K562 (cell line): ENCODE results near the gene ZC3H7B. TPM values are rescaled to one million over a fixed set of nuclear protein-coding genes. Genes with fewer than 3 reads are reported as not detected.

Experiments used
- ARNT ChIP-seq, 2 experiments: fragments of 450-650 bp; IDR thresholded peaks; 2 replicates each; pipeline ENCODE4 v1.6.1; 2016; ENCODE audit warnings: mild to moderate bottlenecking in 1 of 2
- ELF2 ChIP-seq: fragments of 250-450 bp; sonication (Bioruptor Pico); IDR thresholded peaks from 2 replicates; pipeline ENCODE4 v1.5.0; 2021; ENCODE audit warnings: mild to moderate bottlenecking
- KLF10 ChIP-seq: fragments of 250-450 bp; sonication (Bioruptor Pico); IDR thresholded peaks from 2 replicates; pipeline ENCODE4 v1.6.1; 2021; ENCODE audit warnings: matching md5 sums
- MED1 ChIP-seq: sonication (generic); formaldehyde crosslinking; IDR thresholded peaks from 2 replicates; pipeline ENCODE4 v1.8.1; 2023; ENCODE audit warnings: missing genetic modification reagents, borderline replicate concordance
- MTF1 ChIP-seq: fragments of 250-450 bp; sonication (Bioruptor Pico); IDR thresholded peaks from 2 replicates; pipeline ENCODE4 v1.9.0; 2021; ENCODE audit warnings: moderate library complexity, mild to moderate bottlenecking, inconsistent platforms, borderline replicate concordance
- TBP ChIP-seq: optimal IDR thresholded peaks from 2 replicates; pipeline ENCODE3; 2011; ENCODE audit warnings: low read depth, low read length, improper control_type of control experiment
- VEZF1 ChIP-seq: fragments of 200-800 bp; sonication (Bioruptor generic); IDR thresholded peaks from 2 replicates; pipeline ENCODE4 v1.6.1; 2017; ENCODE audit warnings: missing genetic modification characterization, missing compliant biosample characterization
- XRCC4 ChIP-seq: IDR thresholded peaks from one replicate; pipeline ENCODE4 v1.6.1; 2011; ENCODE audit not compliant: insufficient read depth, insufficient read length; ENCODE audit errors: extremely low read depth
- ZNF280B ChIP-seq: fragments of 250-450 bp; sonication (Bioruptor Pico); IDR thresholded peaks from 2 replicates; pipeline ENCODE4 v1.5.1; 2021; ENCODE audit warnings: mild to moderate bottlenecking
- ZNF695 ChIP-seq: fragments of 450-650 bp; formaldehyde crosslinking; IDR thresholded peaks from 2 replicates; pipeline ENCODE4 v1.4.0; 2020; ENCODE audit warnings: mild to moderate bottlenecking, moderate library complexity
- polyA plus RNA-seq, 8 experiments: library from polyadenylated mRNA; depleted of rRNA in 4 of 8; stranded (reverse) in 5 of 8; unstranded in 3 of 8; fragments of >200 nt; fragmentation: Nextera tagmentation in 2 of 8; fragmentation: Illumina TruSeq in 1 of 8; extraction: Ambion mirVana in 2 of 8; extraction: Trizol in 1 of 8; gene quantifications; 2 replicates each; pipeline versions ENCODE4 v1.2.1 to v1.2.3, GENCODE V29; 2011 to 2014; ENCODE audit warnings: inconsistent platforms in 1 of 8, missing spikeins in 1 of 8
- total RNA-seq, 7 experiments: library from RNA; depleted of rRNA in 6 of 7; stranded (reverse); fragments of >200 nt in 6 of 7; fragmentation: Illumina TruSeq in 2 of 7; extraction: Trizol in 2 of 7; gene quantifications; 2 replicates each; pipeline versions ENCODE4 v1.2.1 to v1.2.3, GENCODE V29; 2011 to 2021; ENCODE audit warnings: low replicate concordance in 1 of 7
- TF ChIP-seq, protein P1 (sequence below): fragments of 450-650 bp; formaldehyde crosslinking; IDR thresholded peaks from 2 replicates; pipeline ENCODE4 v1.4.0; 2022; ENCODE audit warnings: mild to moderate bottlenecking, moderate library complexity
- TF ChIP-seq, protein P2 (sequence below): sonication (generic); formaldehyde crosslinking; IDR thresholded peaks from 2 replicates; pipeline ENCODE4 v1.8.1; 2023; ENCODE audit warnings: mild to moderate bottlenecking, missing genetic modification reagents
- TF ChIP-seq, protein P3 (sequence below): fragments of 250-450 bp; sonication (Bioruptor Pico); IDR thresholded peaks from 2 replicates; pipeline ENCODE4 v1.4.0; 2020; ENCODE audit warnings: mild to moderate bottlenecking, moderate library complexity, borderline replicate concordance
- TF ChIP-seq, protein P4 (sequence below): sonication (generic); formaldehyde crosslinking; IDR thresholded peaks from 2 replicates; pipeline ENCODE4 v1.8.0; 2022; ENCODE audit warnings: missing genetic modification reagents, mild to moderate bottlenecking, borderline replicate concordance
- TF ChIP-seq, protein P5 (sequence below): sonication (generic); formaldehyde crosslinking; IDR thresholded peaks from 2 replicates; pipeline ENCODE4 v1.9.0; 2022; ENCODE audit warnings: mild to moderate bottlenecking, missing genetic modification reagents

The ZC3H7B gene
- total and polyA plus RNA-seq, 9 of the 15 experiments (the other 6 are each of a cell fraction or from before 2014, with no cell fraction given) = 0.07 to 49.8 (median 26.8) TPM

DNA sequence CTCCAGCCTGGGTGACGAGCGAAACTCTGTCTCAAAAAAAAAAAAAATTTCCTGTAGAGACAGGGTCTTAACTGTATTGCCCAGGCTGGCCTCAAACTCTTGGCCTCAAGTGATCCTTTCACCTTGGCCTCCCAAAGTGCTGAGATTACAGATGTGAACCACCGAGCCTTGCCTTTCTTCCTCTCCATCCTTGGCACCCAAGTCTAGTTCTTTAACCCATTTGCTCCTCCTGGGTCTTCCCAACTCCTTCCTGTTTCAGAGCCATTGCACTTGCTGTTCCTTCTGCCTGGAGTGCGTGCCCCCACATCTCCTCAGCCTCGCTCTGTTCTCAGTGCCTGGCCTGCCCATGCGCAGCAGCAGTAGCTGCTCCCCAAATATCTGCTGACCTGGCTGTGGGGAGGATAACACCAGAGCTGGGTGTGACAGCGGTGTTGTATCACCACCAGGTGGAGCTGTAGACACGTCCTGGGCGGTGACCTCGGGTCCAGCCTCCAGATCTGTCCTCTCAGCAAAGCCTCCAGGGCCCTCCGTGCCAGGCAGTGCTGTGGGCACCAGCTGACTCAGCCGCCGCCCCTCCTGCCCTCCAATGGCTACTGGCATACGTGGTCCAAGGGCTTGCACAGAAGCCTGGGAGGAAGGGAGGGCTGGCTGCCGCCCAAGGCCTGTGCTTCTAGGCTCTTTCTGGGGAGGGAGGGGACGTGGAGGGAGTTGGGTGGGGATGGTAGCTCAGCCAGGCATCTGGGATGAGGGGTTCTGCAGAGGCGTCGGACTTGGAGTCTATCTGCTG lies 102.4 kb downstream of the ZC3H7B start (continued):
- TF ChIP-seq TBP (no peak), ZNF280B (no peak), ZNF695 (CRISPR knock-in tag) (no peak), ELF2 (CRISPR knock-in tag) (no peak), MED1 (no peak), KLF10 (no peak), MTF1 (CRISPR knock-in tag) (no peak), XRCC4 (no peak), ARNT (IDR thresholded peaks at IDR 0.05) (no peak), VEZF1 (no peak; the same call in 1 of the 2 replicates)
- TF ChIP-seq, protein P1, sequence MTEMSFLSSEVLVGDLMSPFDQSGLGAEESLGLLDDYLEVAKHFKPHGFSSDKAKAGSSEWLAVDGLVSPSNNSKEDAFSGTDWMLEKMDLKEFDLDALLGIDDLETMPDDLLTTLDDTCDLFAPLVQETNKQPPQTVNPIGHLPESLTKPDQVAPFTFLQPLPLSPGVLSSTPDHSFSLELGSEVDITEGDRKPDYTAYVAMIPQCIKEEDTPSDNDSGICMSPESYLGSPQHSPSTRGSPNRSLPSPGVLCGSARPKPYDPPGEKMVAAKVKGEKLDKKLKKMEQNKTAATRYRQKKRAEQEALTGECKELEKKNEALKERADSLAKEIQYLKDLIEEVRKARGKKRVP (CRISPR knock-in tag) = no peak
- TF ChIP-seq, protein P2, sequence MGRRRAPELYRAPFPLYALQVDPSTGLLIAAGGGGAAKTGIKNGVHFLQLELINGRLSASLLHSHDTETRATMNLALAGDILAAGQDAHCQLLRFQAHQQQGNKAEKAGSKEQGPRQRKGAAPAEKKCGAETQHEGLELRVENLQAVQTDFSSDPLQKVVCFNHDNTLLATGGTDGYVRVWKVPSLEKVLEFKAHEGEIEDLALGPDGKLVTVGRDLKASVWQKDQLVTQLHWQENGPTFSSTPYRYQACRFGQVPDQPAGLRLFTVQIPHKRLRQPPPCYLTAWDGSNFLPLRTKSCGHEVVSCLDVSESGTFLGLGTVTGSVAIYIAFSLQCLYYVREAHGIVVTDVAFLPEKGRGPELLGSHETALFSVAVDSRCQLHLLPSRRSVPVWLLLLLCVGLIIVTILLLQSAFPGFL (CRISPR knock-in tag) = no peak
- TF ChIP-seq, protein P3, sequence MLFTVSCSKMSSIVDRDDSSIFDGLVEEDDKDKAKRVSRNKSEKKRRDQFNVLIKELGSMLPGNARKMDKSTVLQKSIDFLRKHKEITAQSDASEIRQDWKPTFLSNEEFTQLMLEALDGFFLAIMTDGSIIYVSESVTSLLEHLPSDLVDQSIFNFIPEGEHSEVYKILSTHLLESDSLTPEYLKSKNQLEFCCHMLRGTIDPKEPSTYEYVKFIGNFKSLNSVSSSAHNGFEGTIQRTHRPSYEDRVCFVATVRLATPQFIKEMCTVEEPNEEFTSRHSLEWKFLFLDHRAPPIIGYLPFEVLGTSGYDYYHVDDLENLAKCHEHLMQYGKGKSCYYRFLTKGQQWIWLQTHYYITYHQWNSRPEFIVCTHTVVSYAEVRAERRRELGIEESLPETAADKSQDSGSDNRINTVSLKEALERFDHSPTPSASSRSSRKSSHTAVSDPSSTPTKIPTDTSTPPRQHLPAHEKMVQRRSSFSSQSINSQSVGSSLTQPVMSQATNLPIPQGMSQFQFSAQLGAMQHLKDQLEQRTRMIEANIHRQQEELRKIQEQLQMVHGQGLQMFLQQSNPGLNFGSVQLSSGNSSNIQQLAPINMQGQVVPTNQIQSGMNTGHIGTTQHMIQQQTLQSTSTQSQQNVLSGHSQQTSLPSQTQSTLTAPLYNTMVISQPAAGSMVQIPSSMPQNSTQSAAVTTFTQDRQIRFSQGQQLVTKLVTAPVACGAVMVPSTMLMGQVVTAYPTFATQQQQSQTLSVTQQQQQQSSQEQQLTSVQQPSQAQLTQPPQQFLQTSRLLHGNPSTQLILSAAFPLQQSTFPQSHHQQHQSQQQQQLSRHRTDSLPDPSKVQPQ (CRISPR knock-in tag) = no peak
- TF ChIP-seq, protein P4, sequence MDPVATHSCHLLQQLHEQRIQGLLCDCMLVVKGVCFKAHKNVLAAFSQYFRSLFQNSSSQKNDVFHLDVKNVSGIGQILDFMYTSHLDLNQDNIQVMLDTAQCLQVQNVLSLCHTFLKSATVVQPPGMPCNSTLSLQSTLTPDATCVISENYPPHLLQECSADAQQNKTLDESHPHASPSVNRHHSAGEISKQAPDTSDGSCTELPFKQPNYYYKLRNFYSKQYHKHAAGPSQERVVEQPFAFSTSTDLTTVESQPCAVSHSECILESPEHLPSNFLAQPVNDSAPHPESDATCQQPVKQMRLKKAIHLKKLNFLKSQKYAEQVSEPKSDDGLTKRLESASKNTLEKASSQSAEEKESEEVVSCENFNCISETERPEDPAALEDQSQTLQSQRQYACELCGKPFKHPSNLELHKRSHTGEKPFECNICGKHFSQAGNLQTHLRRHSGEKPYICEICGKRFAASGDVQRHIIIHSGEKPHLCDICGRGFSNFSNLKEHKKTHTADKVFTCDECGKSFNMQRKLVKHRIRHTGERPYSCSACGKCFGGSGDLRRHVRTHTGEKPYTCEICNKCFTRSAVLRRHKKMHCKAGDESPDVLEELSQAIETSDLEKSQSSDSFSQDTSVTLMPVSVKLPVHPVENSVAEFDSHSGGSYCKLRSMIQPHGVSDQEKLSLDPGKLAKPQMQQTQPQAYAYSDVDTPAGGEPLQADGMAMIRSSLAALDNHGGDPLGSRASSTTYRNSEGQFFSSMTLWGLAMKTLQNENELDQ (CRISPR knock-in tag) = no peak
- TF ChIP-seq, protein P5, sequence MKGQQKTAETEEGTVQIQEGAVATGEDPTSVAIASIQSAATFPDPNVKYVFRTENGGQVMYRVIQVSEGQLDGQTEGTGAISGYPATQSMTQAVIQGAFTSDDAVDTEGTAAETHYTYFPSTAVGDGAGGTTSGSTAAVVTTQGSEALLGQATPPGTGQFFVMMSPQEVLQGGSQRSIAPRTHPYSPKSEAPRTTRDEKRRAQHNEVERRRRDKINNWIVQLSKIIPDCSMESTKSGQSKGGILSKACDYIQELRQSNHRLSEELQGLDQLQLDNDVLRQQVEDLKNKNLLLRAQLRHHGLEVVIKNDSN (CRISPR knock-in tag) = no peak
